Measurements from ENCODE around the gene CCDC50. TPM values are rescaled to one million over a fixed set of nuclear protein-coding genes. Genes with fewer than 3 reads are reported as not detected.

Gene CCDC50
- total and polyA plus RNA-seq, 4 donors, result 23.4 to 119 (median 40.4) TPM

GRCh38 chr3:191387441-191388077 lies 58.4 kb downstream of the CCDC50 start:
- Histone ChIP-seq H3K36me3 (ENCODE audit: control insufficient read depth in 4 of 4, insufficient read depth in 4 of 4, low read length in 4 of 4) (peaks cover 1 to 9% (median 8%) of the 10 kb centered on the region in 4 donors), H3K4me1 (ENCODE audit: control insufficient read depth in 5 of 5, insufficient read depth in 5 of 5, low read length in 5 of 5) (peaks cover 0 to 21% (median 5%) of the 10 kb centered on the region in 5 donors), H3K27ac (ENCODE audit: low read depth in 1 of 2, low read length in 1 of 2) (no peak overlapping the region), H3K9ac (ENCODE audit: insufficient read depth in 1 of 2, low read length in 2 of 2) (no peak overlapping the region), H3K27me3 (ENCODE audit: control insufficient read depth in 3 of 3, insufficient read depth in 3 of 3, low read length in 2 of 3) (no peaks in the 10 kb centered on the region), H3K9me3 (ENCODE audit: control insufficient read depth in 4 of 4, insufficient read depth in 3 of 4, low read length in 3 of 4) (no peaks in the 10 kb centered on the region), H3K4me3 (no peak overlapping the region)
- 38 to 69% methylated on average over 1 of the region's 1 CpG for WGBS, 2 donors
- peak in 1 of 3 donors; percentile 50 for DNase-seq
- no peak for TF ChIP-seq CTCF (IDR thresholded peaks at IDR 0.05; ENCODE audit: control extremely low read depth, extremely low read depth)
- ATAC-seq (ENCODE audit: insufficient read depth, low FRiP score), result peak; percentile 47

GRCh38 chr3:191388823-191389222 lies 59.6 kb downstream of the CCDC50 start:
- H3K4me1 ChIP-seq (ENCODE audit: control insufficient read depth in 5 of 5, insufficient read depth in 5 of 5, low read length in 5 of 5), result peaks cover 0 to 11% (median 0%) of the 10 kb centered on the region in 5 donors
- no peak overlapping the region for H3K27ac ChIP-seq (ENCODE audit: low read depth in 1 of 2, low read length in 1 of 2)
- no peak overlapping the region for H3K4me3 ChIP-seq
- DNase-seq (peak in 1 of 3 donors; percentile 42), ATAC-seq (ENCODE audit: insufficient read depth, low FRiP score) (no peak)
- H3K9me3 ChIP-seq (ENCODE audit: control insufficient read depth in 4 of 4, insufficient read depth in 3 of 4, low read length in 3 of 4), result no peaks in the 10 kb centered on the region
- 69 to 80% methylated on average over 1 of the region's 1 CpG for WGBS, 2 donors
- peaks cover 1 to 7% (median 5%) of the 10 kb centered on the region in 4 donors for H3K36me3 ChIP-seq (ENCODE audit: control insufficient read depth in 4 of 4, insufficient read depth in 4 of 4, low read length in 4 of 4)
- H3K27me3 ChIP-seq (ENCODE audit: control insufficient read depth in 3 of 3, insufficient read depth in 3 of 3, low read length in 2 of 3), result no peaks in the 10 kb centered on the region
- no peak for TF ChIP-seq CTCF (IDR thresholded peaks at IDR 0.05; ENCODE audit: control extremely low read depth, extremely low read depth)
- no peak overlapping the region for H3K9ac ChIP-seq (ENCODE audit: insufficient read depth in 1 of 2, low read length in 2 of 2)

GRCh38 chr3:191390580-191390979 lies 61.4 kb downstream of the CCDC50 start:
- Histone ChIP-seq H3K27ac (ENCODE audit: low read depth in 1 of 2, low read length in 1 of 2) (no peak overlapping the region), H3K4me1 (ENCODE audit: control insufficient read depth in 5 of 5, insufficient read depth in 5 of 5, low read length in 5 of 5) (peaks cover 0 to 14% (median 3%) of the 10 kb centered on the region in 5 donors), H3K9ac (ENCODE audit: insufficient read depth in 1 of 2, low read length in 2 of 2) (no peak overlapping the region), H3K4me3 (no peak overlapping the region), H3K36me3 (ENCODE audit: control insufficient read depth in 4 of 4, insufficient read depth in 4 of 4, low read length in 4 of 4) (peaks cover 1 to 7% (median 5%) of the 10 kb centered on the region in 4 donors), H3K27me3 (ENCODE audit: control insufficient read depth in 3 of 3, insufficient read depth in 3 of 3, low read length in 2 of 3) (no peaks in the 10 kb centered on the region), H3K9me3 (ENCODE audit: control insufficient read depth in 4 of 4, insufficient read depth in 3 of 4, low read length in 3 of 4) (no peaks in the 10 kb centered on the region)
- WGBS, 2 donors, result 95 to 99% methylated on average over 3 of the region's 3 CpGs
- no peak for ATAC-seq (ENCODE audit: insufficient read depth, low FRiP score)
- TF ChIP-seq CTCF (IDR thresholded peaks at IDR 0.05; ENCODE audit: control extremely low read depth, extremely low read depth), result no peak
- no peak for DNase-seq

Measured in lung (tissue), 12 donors.